Keratinocyte (primary cell): ENCODE data around the gene PAX2. TPM values are rescaled to one million over a fixed set of nuclear protein-coding genes. Genes with fewer than 3 reads are reported as not detected.

ENCODE experiments used
- DNase-seq: peaks from one replicate; pipeline ENCODE4 v3.0.0-alpha.2; 2011; ENCODE audit warnings: low read depth, missing footprints, low spot score
- FAIRE-seq: peaks from 2 replicates; lab custom pipeline; 2011; peaks lifted over from hg19 to GRCh38; lab: Jason Lieb, UNC
- H2AFZ ChIP-seq: 2 replicates; pipeline ENCODE4 v1.6.0; 2012; ENCODE audit warnings: low read length, control low read depth, inconsistent platforms; ENCODE audit not compliant: control insufficient read depth
- H3K27ac ChIP-seq: 2 replicates; pipeline ENCODE4 v1.5.1; 2011; ENCODE audit warnings: low read length; ENCODE audit not compliant: control insufficient read depth, insufficient read depth
- H3K27me3 ChIP-seq: 3 replicates; pipeline ENCODE4 v1.6.0; 2011; ENCODE audit warnings: low read length; ENCODE audit not compliant: control insufficient read depth, insufficient read depth; ENCODE audit errors: extremely low read depth
- H3K36me3 ChIP-seq, 2 experiments: 2 replicates in 1 of 2; 3 replicates in 1 of 2; pipeline ENCODE4 v1.5.1; 2011; ENCODE audit warnings: low read length in 2 of 2, mild to moderate bottlenecking in 1 of 2; ENCODE audit not compliant: control insufficient read depth in 2 of 2, insufficient read depth in 2 of 2; ENCODE audit errors: extremely low read depth in 1 of 2
- H3K4me1 ChIP-seq: 3 replicates; pipeline ENCODE4 v1.5.1; 2011; ENCODE audit warnings: low read length; ENCODE audit not compliant: control insufficient read depth, insufficient read depth; ENCODE audit errors: extremely low read depth
- H3K4me2 ChIP-seq: 3 replicates; pipeline ENCODE4 v1.6.0; 2011; ENCODE audit warnings: low read depth, low read length; ENCODE audit not compliant: control insufficient read depth, insufficient read depth; ENCODE audit errors: extremely low read depth
- H3K4me3 ChIP-seq, 3 experiments: fragments of 200-600 bp in 1 of 3; sonication (generic) in 1 of 3; 2 replicates in 2 of 3; 3 replicates in 1 of 3; pipeline ENCODE4 v1.5.1; 2011 to 2016; ENCODE audit warnings: low read length in 3 of 3, mild to moderate bottlenecking in 3 of 3, control low read depth in 2 of 3, inconsistent platforms in 1 of 3, low read depth in 1 of 3, mixed read lengths in 1 of 3, mixed run types in 1 of 3, moderate library complexity in 1 of 3; ENCODE audit not compliant: control insufficient read depth in 2 of 3, insufficient read depth in 2 of 3; ENCODE audit errors: extremely low read depth in 1 of 3
- H3K79me2 ChIP-seq: 2 replicates; pipeline ENCODE4 v1.6.0; 2012; ENCODE audit warnings: low read length; ENCODE audit not compliant: control insufficient read depth, insufficient read depth
- H3K9ac ChIP-seq: 3 replicates; pipeline ENCODE4 v1.6.0; 2011; ENCODE audit warnings: low read length; ENCODE audit not compliant: control insufficient read depth, insufficient read depth; ENCODE audit errors: extremely low read depth
- H3K9me1 ChIP-seq: 3 replicates; pipeline ENCODE4 v1.6.0; 2011; ENCODE audit warnings: low read length; ENCODE audit not compliant: control insufficient read depth, insufficient read depth; ENCODE audit errors: extremely low read depth
- H3K9me3 ChIP-seq: 2 replicates; pipeline ENCODE4 v1.5.1; 2012; ENCODE audit warnings: low read depth, low read length; ENCODE audit not compliant: control insufficient read depth
- H4K20me1 ChIP-seq: 3 replicates; pipeline ENCODE4 v1.6.0; 2011; ENCODE audit warnings: low read length; ENCODE audit not compliant: control insufficient read depth, insufficient read depth; ENCODE audit errors: extremely low read depth
- CTCF ChIP-seq, 3 experiments: IDR thresholded peaks in 1 of 3; conservative IDR thresholded peaks in 1 of 3; optimal IDR thresholded peaks in 1 of 3; 2 replicates in 2 of 3; 3 replicates in 1 of 3; pipeline versions ENCODE3 to v1.5.1; 2011; ENCODE audit warnings: low read length in 3 of 3, mild to moderate bottlenecking in 3 of 3, moderate library complexity in 2 of 3, control low read depth in 1 of 3, inconsistent platforms in 1 of 3; ENCODE audit not compliant: insufficient read depth in 2 of 3; ENCODE audit errors: extremely low read depth in 1 of 3
- EZH2 ChIP-seq: IDR thresholded peaks from one replicate; pipeline ENCODE4 v1.6.1; 2012; ENCODE audit warnings: inconsistent platforms, mild to moderate bottlenecking, low read length, moderate library complexity
- dilution Hi-C: fragments of 300-500 bp; cut with MboI; formaldehyde crosslinking; loops from one replicate; pipeline ENCODE4 v1.7.0; 2020; ENCODE audit warnings: low sequenced_read_pairs; ENCODE audit not compliant: extremely low pct_ligation_motif_present
- polyA plus RNA-seq, 5 experiments: library from polyadenylated mRNA; depleted of rRNA in 3 of 5; stranded (reverse) in 3 of 5; stranded (forward) in 1 of 5; unstranded in 1 of 5; fragments of >200 nt; gene quantifications; 1 replicate in 1 of 5; 2 replicates in 3 of 5; 3 replicates in 1 of 5; pipeline versions ENCODE4 v1.2.1 to v1.2.3, GENCODE V29; 2011 to 2012; ENCODE audit warnings: missing spikeins in 2 of 5, low read depth in 1 of 5, low replicate concordance in 1 of 5

Gene PAX2
- polyA plus RNA-seq, 1 donor (not counting 4 experiments of a cell fraction or from before 2014, with no cell fraction given), result not detected

- Histone ChIP-seq H3K9me1 (no peaks in the 10 kb centered on the region), H3K36me3 (no peaks in the 10 kb centered on the region), H3K4me1 (no peaks in the 10 kb centered on the region), H3K27me3 (peaks cover 54% of the 10 kb centered on the region), H2AFZ (no peak overlapping the region), H3K79me2 (no peaks in the 10 kb centered on the region), H3K27ac (no peak overlapping the region), H3K4me2 (no peak overlapping the region), H3K9me3 (no peaks in the 10 kb centered on the region), H3K9ac (no peak overlapping the region), H3K4me3 (no peak overlapping the region), H4K20me1 (no peaks in the 10 kb centered on the region)
- FAIRE-seq, result no peak
- TF ChIP-seq CTCF (optimal IDR thresholded peaks at IDR 0.05 in 1 of 3, IDR thresholded peaks at IDR 0.05 in 1 of 3, conservative IDR thresholded peaks at IDR 0.05 in 1 of 3; ENCODE audit: extremely low read depth in 1 of 3, insufficient read depth in 2 of 3, low read length in 3 of 3), result no peak
- dilution Hi-C loops, result no loop called here
- no peak for DNase-seq
Observed at GRCh38 chr10:100811752-100812750, 66.7 kb downstream of the PAX2 start.

GRCh38 chr10:100812978-100813377, 67.6 kb downstream of the PAX2 start:
- Histone ChIP-seq H3K9me3 (no peaks in the 10 kb centered on the region), H3K9me1 (no peaks in the 10 kb centered on the region), H3K36me3 (no peaks in the 10 kb centered on the region), H3K79me2 (no peaks in the 10 kb centered on the region), H3K9ac (no peak overlapping the region), H2AFZ (no peak overlapping the region), H3K4me1 (no peaks in the 10 kb centered on the region), H3K27ac (no peak overlapping the region), H3K4me2 (no peak overlapping the region), H3K4me3 (no peak overlapping the region), H4K20me1 (no peaks in the 10 kb centered on the region), H3K27me3 (peaks cover 54% of the 10 kb centered on the region)
- dilution Hi-C loops, result no loop called here
- FAIRE-seq (no peak), DNase-seq (no peak)
- TF ChIP-seq EZH2 (no peak), CTCF (optimal IDR thresholded peaks at IDR 0.05 in 1 of 3, IDR thresholded peaks at IDR 0.05 in 1 of 3, conservative IDR thresholded peaks at IDR 0.05 in 1 of 3; ENCODE audit: extremely low read depth in 1 of 3, insufficient read depth in 2 of 3, low read length in 3 of 3) (no peak)
